Measurements from ENCODE around the gene MDGA2.

MDGA2 gene

DNA sequence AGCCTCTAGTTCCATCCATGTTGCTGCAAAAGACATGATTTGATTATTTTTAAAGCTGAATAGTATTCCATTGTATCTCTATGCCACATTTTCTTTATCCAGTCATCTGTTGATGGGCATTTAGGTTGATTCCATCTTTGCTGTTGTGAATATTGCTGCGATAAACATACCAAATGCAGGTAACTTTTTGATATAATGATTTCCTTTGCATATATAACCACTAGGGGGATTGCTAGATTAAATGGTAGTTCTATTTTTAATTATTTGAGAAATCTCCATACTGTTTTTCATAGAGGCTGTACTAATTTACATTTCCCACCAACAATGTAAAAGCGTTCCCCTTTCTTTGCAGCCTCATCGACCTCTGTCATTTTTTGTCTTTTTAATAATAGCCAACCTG is 342.5 kb downstream of the MDGA2 start:
- ATAC-seq (ENCODE audit: insufficient read depth, low read depth) (no peak), DNase-seq (no peak)
- Histone ChIP-seq H4K20me1 (ENCODE audit: insufficient read depth, low read length) (no peaks in the 10 kb centered on the region), H3K4me1 (ENCODE audit: insufficient read depth, low read length) (no peaks in the 10 kb centered on the region), H3K27ac (ENCODE audit: low read length) (no peak overlapping the region), H3K79me2 (ENCODE audit: insufficient read depth, low read length) (no peaks in the 10 kb centered on the region), H3K27me3 (ENCODE audit: insufficient read depth, low read length, poor library complexity) (no peaks in the 10 kb centered on the region), H3K36me3 (ENCODE audit: insufficient read depth, low read length) (no peaks in the 10 kb centered on the region), H2AFZ (ENCODE audit: low read depth, low read length) (no peak overlapping the region), H3K4me2 (ENCODE audit: insufficient read depth, low read length) (no peak overlapping the region), H3K9ac (ENCODE audit: low read depth, low read length) (no peak overlapping the region), H3K4me3 (ENCODE audit: low read depth in 1 of 2, low read length in 2 of 2) (no peak overlapping the region), H3K9me3 (ENCODE audit: insufficient read depth, low read length, severe bottlenecking) (no peaks in the 10 kb centered on the region)
- no peak for TF ChIP-seq EZH2 (IDR thresholded peaks at IDR 0.05; ENCODE audit: borderline replicate concordance, low read depth, low read length, severe bottlenecking)
- TF ChIP-seq, protein P1, sequence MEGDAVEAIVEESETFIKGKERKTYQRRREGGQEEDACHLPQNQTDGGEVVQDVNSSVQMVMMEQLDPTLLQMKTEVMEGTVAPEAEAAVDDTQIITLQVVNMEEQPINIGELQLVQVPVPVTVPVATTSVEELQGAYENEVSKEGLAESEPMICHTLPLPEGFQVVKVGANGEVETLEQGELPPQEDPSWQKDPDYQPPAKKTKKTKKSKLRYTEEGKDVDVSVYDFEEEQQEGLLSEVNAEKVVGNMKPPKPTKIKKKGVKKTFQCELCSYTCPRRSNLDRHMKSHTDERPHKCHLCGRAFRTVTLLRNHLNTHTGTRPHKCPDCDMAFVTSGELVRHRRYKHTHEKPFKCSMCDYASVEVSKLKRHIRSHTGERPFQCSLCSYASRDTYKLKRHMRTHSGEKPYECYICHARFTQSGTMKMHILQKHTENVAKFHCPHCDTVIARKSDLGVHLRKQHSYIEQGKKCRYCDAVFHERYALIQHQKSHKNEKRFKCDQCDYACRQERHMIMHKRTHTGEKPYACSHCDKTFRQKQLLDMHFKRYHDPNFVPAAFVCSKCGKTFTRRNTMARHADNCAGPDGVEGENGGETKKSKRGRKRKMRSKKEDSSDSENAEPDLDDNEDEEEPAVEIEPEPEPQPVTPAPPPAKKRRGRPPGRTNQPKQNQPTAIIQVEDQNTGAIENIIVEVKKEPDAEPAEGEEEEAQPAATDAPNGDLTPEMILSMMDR (IDR thresholded peaks at IDR 0.05; ENCODE audit: borderline replicate concordance, extremely low read depth, low read length, poor library complexity, severe bottlenecking), result no peak

DNA sequence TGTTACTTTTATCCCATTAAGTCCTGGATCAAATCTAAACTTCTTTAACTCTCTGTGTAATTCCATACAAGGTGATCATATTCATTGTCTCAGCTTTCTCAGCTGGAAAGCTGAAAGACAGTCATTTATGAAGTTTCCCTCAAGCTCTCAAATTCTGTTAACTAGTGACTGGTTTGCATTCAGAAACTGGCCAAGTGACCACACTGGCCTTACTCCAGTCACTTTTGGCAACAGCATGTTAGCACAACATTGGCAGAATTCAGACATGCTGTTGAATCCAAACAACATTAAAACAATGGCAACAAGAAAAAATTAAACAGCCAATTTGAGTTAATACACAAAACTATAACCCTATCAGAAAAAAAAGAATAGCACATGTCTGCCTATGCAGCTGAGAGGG is 343.3 kb downstream of the MDGA2 start:
- no peaks in the 10 kb centered on the region for H4K20me1 ChIP-seq (ENCODE audit: insufficient read depth, low read length)
- no peaks in the 10 kb centered on the region for H3K36me3 ChIP-seq (ENCODE audit: insufficient read depth, low read length)
- TF ChIP-seq, protein P1 (IDR thresholded peaks at IDR 0.05; ENCODE audit: borderline replicate concordance, extremely low read depth, low read length, poor library complexity, severe bottlenecking), result no peak
- no peak for TF ChIP-seq EZH2 (IDR thresholded peaks at IDR 0.05; ENCODE audit: borderline replicate concordance, low read depth, low read length, severe bottlenecking)
- H3K79me2 ChIP-seq (ENCODE audit: insufficient read depth, low read length), result no peaks in the 10 kb centered on the region
- no peak overlapping the region for H3K4me2 ChIP-seq (ENCODE audit: insufficient read depth, low read length)
- ATAC-seq (ENCODE audit: insufficient read depth, low read depth), result no peak
- H2AFZ ChIP-seq (ENCODE audit: low read depth, low read length), result no peak overlapping the region
- no peaks in the 10 kb centered on the region for H3K27me3 ChIP-seq (ENCODE audit: insufficient read depth, low read length, poor library complexity)
- no peaks in the 10 kb centered on the region for H3K9me3 ChIP-seq (ENCODE audit: insufficient read depth, low read length, severe bottlenecking)
- H3K9ac ChIP-seq (ENCODE audit: low read depth, low read length), result no peak overlapping the region
- H3K27ac ChIP-seq (ENCODE audit: low read length), result no peak overlapping the region
- no peak for DNase-seq
- H3K4me3 ChIP-seq (ENCODE audit: low read depth in 1 of 2, low read length in 2 of 2), result no peak overlapping the region
- H3K4me1 ChIP-seq (ENCODE audit: insufficient read depth, low read length), result no peaks in the 10 kb centered on the region

DNA sequence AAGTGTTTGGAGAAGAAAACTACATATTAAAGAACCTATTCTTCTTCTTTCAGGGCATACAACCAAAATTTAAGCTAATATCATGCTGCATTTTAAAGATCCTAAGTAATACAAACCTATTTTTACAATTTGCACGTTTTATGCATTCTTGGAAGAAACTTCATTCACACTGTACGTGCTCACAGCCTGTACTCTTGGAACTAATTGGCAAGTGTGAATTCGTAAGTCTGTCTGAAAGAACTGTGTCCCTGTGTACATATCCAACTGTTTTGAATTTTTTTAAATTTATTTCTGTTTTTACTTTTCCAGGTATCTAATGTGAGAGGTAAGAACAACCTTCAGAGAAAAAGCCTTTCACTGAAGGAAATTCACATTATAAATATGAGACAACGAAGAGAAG is 347.0 kb downstream of the MDGA2 start:
- TF ChIP-seq EZH2 (IDR thresholded peaks at IDR 0.05; ENCODE audit: borderline replicate concordance, low read depth, low read length, severe bottlenecking), result no peak
- TF ChIP-seq, protein P1 (IDR thresholded peaks at IDR 0.05; ENCODE audit: borderline replicate concordance, extremely low read depth, low read length, poor library complexity, severe bottlenecking), result no peak
- Histone ChIP-seq H4K20me1 (ENCODE audit: insufficient read depth, low read length) (no peaks in the 10 kb centered on the region), H3K4me3 (ENCODE audit: low read depth in 1 of 2, low read length in 2 of 2) (no peak overlapping the region), H3K36me3 (ENCODE audit: insufficient read depth, low read length) (no peaks in the 10 kb centered on the region), H3K4me1 (ENCODE audit: insufficient read depth, low read length) (no peaks in the 10 kb centered on the region), H3K27me3 (ENCODE audit: insufficient read depth, low read length, poor library complexity) (no peaks in the 10 kb centered on the region), H3K27ac (ENCODE audit: low read length) (no peak overlapping the region), H3K9me3 (ENCODE audit: insufficient read depth, low read length, severe bottlenecking) (no peaks in the 10 kb centered on the region), H3K4me2 (ENCODE audit: insufficient read depth, low read length) (no peak overlapping the region), H3K79me2 (ENCODE audit: insufficient read depth, low read length) (no peaks in the 10 kb centered on the region), H3K9ac (ENCODE audit: low read depth, low read length) (no peak overlapping the region), H2AFZ (ENCODE audit: low read depth, low read length) (no peak overlapping the region)
- DNase-seq (no peak), ATAC-seq (ENCODE audit: insufficient read depth, low read depth) (no peak)

DNA sequence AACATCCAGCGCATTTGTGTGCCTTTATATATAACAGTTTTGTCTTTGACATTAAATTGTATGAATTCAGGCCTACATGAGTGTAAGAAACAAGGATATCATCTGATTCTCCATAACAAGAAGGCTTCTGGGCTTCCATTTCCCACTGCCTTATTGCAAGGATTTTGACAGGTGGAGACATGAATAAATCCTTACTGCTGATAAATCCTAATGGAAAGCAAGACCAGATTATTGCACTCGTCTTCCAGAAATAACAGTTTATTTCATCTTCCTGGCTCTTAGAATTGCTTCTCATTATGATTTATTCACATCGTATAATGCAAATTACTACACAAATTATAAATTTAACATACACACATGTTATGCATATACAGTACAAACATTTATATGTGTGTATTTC is 348.1 kb downstream of the MDGA2 start:
- Histone ChIP-seq H2AFZ (ENCODE audit: low read depth, low read length) (no peak overlapping the region), H3K79me2 (ENCODE audit: insufficient read depth, low read length) (no peaks in the 10 kb centered on the region), H3K36me3 (ENCODE audit: insufficient read depth, low read length) (no peaks in the 10 kb centered on the region), H3K4me1 (ENCODE audit: insufficient read depth, low read length) (no peaks in the 10 kb centered on the region), H3K27ac (ENCODE audit: low read length) (no peak overlapping the region), H4K20me1 (ENCODE audit: insufficient read depth, low read length) (no peaks in the 10 kb centered on the region), H3K4me3 (ENCODE audit: low read depth in 1 of 2, low read length in 2 of 2) (no peak overlapping the region), H3K27me3 (ENCODE audit: insufficient read depth, low read length, poor library complexity) (no peaks in the 10 kb centered on the region), H3K9me3 (ENCODE audit: insufficient read depth, low read length, severe bottlenecking) (no peaks in the 10 kb centered on the region), H3K4me2 (ENCODE audit: insufficient read depth, low read length) (no peak overlapping the region), H3K9ac (ENCODE audit: low read depth, low read length) (no peak overlapping the region)
- DNase-seq, result no peak
- TF ChIP-seq, protein P1 (IDR thresholded peaks at IDR 0.05; ENCODE audit: borderline replicate concordance, extremely low read depth, low read length, poor library complexity, severe bottlenecking), result no peak
- TF ChIP-seq EZH2 (IDR thresholded peaks at IDR 0.05; ENCODE audit: borderline replicate concordance, low read depth, low read length, severe bottlenecking), result no peak
- ATAC-seq (ENCODE audit: insufficient read depth, low read depth), result no peak
